ENCODE results near the gene PCDH1.

GRCh38 chr5:141878186-141878710 is at the start of gene PCDH1:
- TF ChIP-seq ZNF274 (IDR thresholded peaks at IDR 0.05; ENCODE audit: low read depth, low read length), result no peak
- TF ChIP-seq YY1 (IDR thresholded peaks at IDR 0.05; ENCODE audit: insufficient read depth, insufficient read length), result no peak
- no peak for TF ChIP-seq SUZ12 (IDR thresholded peaks at IDR 0.05; ENCODE audit: extremely low read depth, insufficient read depth, insufficient read length)

Measured in NT2/D1 (cell line).